AG04450 (cell line): ENCODE results near the gene LHX4. TPM values are rescaled to one million over a fixed set of nuclear protein-coding genes. Genes with fewer than 3 reads are reported as not detected.
"Not testable (repeated sequence)": the region's sequence is repeated elsewhere in the genome, so short reads cannot be mapped to it uniquely, and the experiment has no call there.

Experiments
- CTCF ChIA-PET: fragments of 300-600, 350-600 bp; formaldehyde crosslinking; extraction: SDS; loops from one replicate; lab custom pipeline; 2022; ENCODE audit warnings: antibody characterized with exemption, inconsistent platforms; lab: Charles Lee
- POLR2A ChIA-PET: fragments of 350-600 bp; formaldehyde crosslinking; extraction: SDS; loops from one replicate; lab custom pipeline; 2021; ENCODE audit warnings: antibody characterized with exemption, inconsistent platforms; lab: Yijun Ruan, JAX
- DNase-seq: peaks from one replicate; pipeline ENCODE4 v3.0.0-alpha.2; 2011; ENCODE audit warnings: low read depth, low spot score
- H3K27ac ChIP-seq: one replicate; pipeline ENCODE4 v1.5.1; 2012; ENCODE audit warnings: low read depth, low read length, control low read depth
- H3K27me3 ChIP-seq: one replicate; pipeline ENCODE4 v1.6.0; 2012; ENCODE audit warnings: low read length; ENCODE audit not compliant: control insufficient read depth, insufficient read depth
- H3K4me3 ChIP-seq: 2 replicates; pipeline ENCODE4 v1.5.1; 2011; ENCODE audit warnings: mild to moderate bottlenecking, low read depth, low read length, control low read depth
- H3K9me3 ChIP-seq: 2 replicates; pipeline ENCODE4 v1.5.1; 2012; ENCODE audit warnings: low read length; ENCODE audit not compliant: control insufficient read depth, insufficient read depth
- polyA plus RNA-seq: library from polyadenylated mRNA; depleted of rRNA; stranded (reverse); fragments of >200 nt; gene quantifications from 2 replicates; pipeline ENCODE4 v1.2.3, GENCODE V29; 2011
- TF ChIP-seq, protein P1 (sequence below): IDR thresholded peaks from 2 replicates; pipeline ENCODE4 v1.5.1; 2011; ENCODE audit warnings: low read depth, low read length, control low read depth, inconsistent platforms

The LHX4 gene
- polyA plus RNA-seq, 1 experiment = 0.10 TPM

DNA sequence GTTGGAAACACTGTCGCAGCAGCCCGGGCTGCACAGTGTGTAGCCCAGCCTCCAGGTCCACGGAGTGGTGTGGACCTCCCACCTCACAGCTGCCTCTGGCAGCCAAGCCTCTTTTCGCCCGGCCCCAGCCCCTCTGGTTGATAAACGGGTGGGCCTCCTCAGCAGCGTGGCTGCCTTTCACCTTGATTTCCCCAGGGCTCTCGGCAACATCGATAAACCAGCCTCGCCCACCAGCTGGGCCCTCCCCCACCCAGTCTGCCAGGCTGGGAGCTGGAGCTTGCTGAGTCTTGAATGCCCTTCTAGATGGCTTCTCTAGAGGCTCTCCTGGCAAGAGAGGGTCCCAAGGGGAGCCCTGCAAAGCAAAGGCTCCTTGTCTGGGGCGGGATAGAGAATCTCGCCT is 31.0 kb upstream of the LHX4 start:
- ChIA-PET POLR2A (no interaction called here), CTCF (interaction anchor here (1.5 kb wide), 1 partner anchor 18 kb away, joined by 5 read pairs; no protein-coding TSS in a partner anchor)
- Histone ChIP-seq H3K27ac (no peak overlapping the region), H3K27me3 (no peaks in the 10 kb centered on the region), H3K9me3 (no peaks in the 10 kb centered on the region; the same call in 1 of the 2 replicates), H3K4me3 (no peak overlapping the region)
- no peak for DNase-seq
- TF ChIP-seq, protein P1, sequence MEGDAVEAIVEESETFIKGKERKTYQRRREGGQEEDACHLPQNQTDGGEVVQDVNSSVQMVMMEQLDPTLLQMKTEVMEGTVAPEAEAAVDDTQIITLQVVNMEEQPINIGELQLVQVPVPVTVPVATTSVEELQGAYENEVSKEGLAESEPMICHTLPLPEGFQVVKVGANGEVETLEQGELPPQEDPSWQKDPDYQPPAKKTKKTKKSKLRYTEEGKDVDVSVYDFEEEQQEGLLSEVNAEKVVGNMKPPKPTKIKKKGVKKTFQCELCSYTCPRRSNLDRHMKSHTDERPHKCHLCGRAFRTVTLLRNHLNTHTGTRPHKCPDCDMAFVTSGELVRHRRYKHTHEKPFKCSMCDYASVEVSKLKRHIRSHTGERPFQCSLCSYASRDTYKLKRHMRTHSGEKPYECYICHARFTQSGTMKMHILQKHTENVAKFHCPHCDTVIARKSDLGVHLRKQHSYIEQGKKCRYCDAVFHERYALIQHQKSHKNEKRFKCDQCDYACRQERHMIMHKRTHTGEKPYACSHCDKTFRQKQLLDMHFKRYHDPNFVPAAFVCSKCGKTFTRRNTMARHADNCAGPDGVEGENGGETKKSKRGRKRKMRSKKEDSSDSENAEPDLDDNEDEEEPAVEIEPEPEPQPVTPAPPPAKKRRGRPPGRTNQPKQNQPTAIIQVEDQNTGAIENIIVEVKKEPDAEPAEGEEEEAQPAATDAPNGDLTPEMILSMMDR = no peak

- ChIA-PET POLR2A (interaction anchor here (0.5 to 0.6 kb wide), 2 partner anchors 8 to 671 kb away, joined by 3 read pairs; no protein-coding TSS in a partner anchor), CTCF (interaction anchor here (1.2 to 1.4 kb wide), 2 partner anchors 12 to 14 kb away, joined by 3 read pairs; no protein-coding TSS in a partner anchor)
- H3K9me3 ChIP-seq = no peaks in the 10 kb centered on the region; the same call in 1 of the 2 replicates
- no peak overlapping the region for H3K27ac ChIP-seq
- no peaks in the 10 kb centered on the region for H3K27me3 ChIP-seq
- H3K4me3 ChIP-seq = no peak overlapping the region
- TF ChIP-seq, protein P1 = no peak
- DNase-seq = no peak
Measured at GRCh38 chr1:180201451-180202200, 28.4 kb upstream of the LHX4 start.

DNA sequence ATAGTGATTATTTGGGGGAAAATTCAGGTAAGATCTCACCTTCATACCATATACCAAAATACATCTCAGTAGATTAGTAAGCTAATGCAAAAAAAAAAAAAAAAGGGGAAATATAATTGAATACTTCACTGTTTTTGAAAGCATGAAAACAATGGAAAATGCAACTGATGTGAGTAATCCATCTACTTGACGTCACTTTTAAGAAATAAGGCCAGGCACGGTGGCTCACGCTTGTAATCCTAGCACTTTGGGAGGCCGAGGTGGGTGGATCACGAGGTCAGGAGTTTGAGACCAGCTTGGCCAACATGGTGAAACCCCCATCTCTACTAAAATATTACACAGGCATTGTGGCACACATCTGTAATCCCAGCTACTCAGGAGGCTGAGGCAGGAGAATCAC is 27.5 kb upstream of the LHX4 start:
- not testable (repeated sequence) for H3K27ac ChIP-seq, H3K9me3 ChIP-seq, DNase-seq, H3K4me3 ChIP-seq, H3K27me3 ChIP-seq
- ChIA-PET POLR2A (interaction anchor here (0.5 to 0.6 kb wide), 2 partner anchors 9 to 670 kb away, joined by 3 read pairs; no protein-coding TSS in a partner anchor), CTCF (interaction anchor here (1.4 to 1.7 kb wide), 3 partner anchors 15 to 325 kb away, joined by 3 to 4 read pairs (median 3); partner anchors contain the start of gene TOR1AIP2)

- no peaks in the 10 kb centered on the region; the same call in 1 of the 2 replicates for H3K9me3 ChIP-seq
- H3K27me3 ChIP-seq = no peaks in the 10 kb centered on the region
- CTCF ChIA-PET = interaction anchor here (1.7 kb wide), 1 partner anchor 278 kb away, joined by 4 read pairs; no protein-coding TSS in a partner anchor
- no peak overlapping the region for H3K4me3 ChIP-seq
- DNase-seq = no peak
- TF ChIP-seq, protein P1 = no peak
- POLR2A ChIA-PET = no interaction called here
- peak overlapping the region; percentile 11 for H3K27ac ChIP-seq
Measured at GRCh38 chr1:180204231-180204630, 25.8 kb upstream of the LHX4 start.

GRCh38 chr1:180206581-180206980 is 23.5 kb upstream of the LHX4 start:
- CTCF ChIA-PET = no interaction called here
- Histone ChIP-seq H3K9me3 (no peaks in the 10 kb centered on the region; the same call in 1 of the 2 replicates), H3K4me3 (no peak overlapping the region), H3K27ac (no peak overlapping the region), H3K27me3 (no peaks in the 10 kb centered on the region)
- POLR2A ChIA-PET = no interaction called here
- no peak for DNase-seq
- TF ChIP-seq, protein P1 = no peak
